Natural killer cell (primary cell): ENCODE data around the gene SIK3. TPM values are rescaled to one million over a fixed set of nuclear protein-coding genes. Genes with fewer than 3 reads are reported as not detected.

Experiments used
- ATAC-seq, 3 donors: fragments of 150-1000 bp in 2 of 3; fragments of 200-7000 bp in 1 of 3; cut with Tn5 transposase; 1 replicate in 1 of 3; 2 replicates in 2 of 3; pipeline ENCODE4 v1.10.0; 2021; ENCODE audit warnings: mild to moderate bottlenecking in 2 of 3, moderate library complexity in 2 of 3
- DNase-seq, 2 donors: peaks; one replicate each; pipeline versions ENCODE4 v3.0.0 to v3.0.0-alpha.2; 2013 to 2021; ENCODE audit warnings: mixed read lengths in 1 of 2
- H3K27ac ChIP-seq: one replicate; pipeline ENCODE4 v1.5.1; 2013; ENCODE audit warnings: mild to moderate bottlenecking, low read length
- H3K27me3 ChIP-seq: one replicate; pipeline ENCODE4 v1.6.1; 2013; ENCODE audit warnings: low read length; ENCODE audit not compliant: control insufficient read depth, insufficient read depth
- H3K36me3 ChIP-seq: one replicate; pipeline ENCODE4 v1.6.1; 2013; ENCODE audit warnings: low read length; ENCODE audit not compliant: control insufficient read depth, insufficient read depth
- H3K4me1 ChIP-seq: one replicate; pipeline ENCODE4 v1.6.1; 2013; ENCODE audit warnings: low read length; ENCODE audit not compliant: control insufficient read depth, insufficient read depth
- H3K4me3 ChIP-seq: one replicate; pipeline ENCODE4 v1.5.1; 2013; ENCODE audit warnings: low read length
- H3K9me3 ChIP-seq: one replicate; pipeline ENCODE4 v1.6.1; 2013; ENCODE audit warnings: low read length; ENCODE audit not compliant: control insufficient read depth, insufficient read depth
- H3K27ac Mint-ChIP-seq, 2 donors: one replicate each; pipeline ENCODE4 v1.8.0; 2022; ENCODE audit warnings: mild to moderate bottlenecking in 2 of 2, mixed read lengths in 2 of 2, moderate library complexity in 1 of 2
- H3K27me3 Mint-ChIP-seq, 2 donors: one replicate each; pipeline ENCODE4 v1.8.0; 2022; ENCODE audit warnings: low read depth in 2 of 2, mixed read lengths in 2 of 2
- H3K36me3 Mint-ChIP-seq: one replicate; pipeline ENCODE4 v1.8.0; 2022; ENCODE audit warnings: mixed read lengths
- H3K4me1 Mint-ChIP-seq, 2 donors: one replicate each; pipeline ENCODE4 v1.8.0; 2022; ENCODE audit warnings: mixed read lengths in 2 of 2
- H3K4me3 Mint-ChIP-seq: one replicate; pipeline ENCODE4 v1.8.0; 2022; ENCODE audit warnings: mild to moderate bottlenecking, moderate library complexity, mixed read lengths
- H3K9me3 Mint-ChIP-seq, 2 donors: one replicate each; pipeline ENCODE4 v1.8.0; 2022; ENCODE audit warnings: mixed read lengths in 2 of 2
- CTCF ChIP-seq: fragments of 200-600 bp; IDR thresholded peaks from one replicate; pipeline ENCODE4 v1.8.0; 2022; ENCODE audit warnings: antibody characterized with exemption
- WGBS: methylation state at CpG from one replicate; pipeline ENCODE4 v1.1.7; 2013; ENCODE audit warnings: missing lambda C conversion rate; ENCODE audit not compliant: insufficient coverage; 5-methylcytosine and 5-hydroxymethylcytosine counted together
- intact Hi-C: fragments of 100-400 bp; cut with micrococcal nuclease; formaldehyde crosslinking; loops from one replicate; pipeline ENCODE4 v1.14.2; 2022
- total RNA-seq, 4 donors: library from RNA; stranded (reverse); fragments of 120-200 nt in 1 of 4; gene quantifications; one replicate each; pipeline versions ENCODE4 v1.2.3 to v1.2.4, GENCODE V29; 2013 to 2022

Gene SIK3
- total RNA-seq, 3 donors from 2014 or later (not counting 1 experiment from before 2014, with no cell fraction given): 71.6 to 120 (median 119) TPM

- no peak overlapping the region for H3K4me3 Mint-ChIP-seq
- no peak overlapping the region for H3K27ac ChIP-seq
Measured at GRCh38 chr11:116989184-116989583, 109.0 kb downstream of the SIK3 start.

GRCh38 chr11:116986521-116987105 is 111.6 kb downstream of the SIK3 start:
- no peaks in the 10 kb centered on the region for H3K36me3 Mint-ChIP-seq
- peak overlapping the region; percentile 70 for H3K27ac ChIP-seq
- H3K27me3 Mint-ChIP-seq: no peaks in the 10 kb centered on the region
- peaks cover 57 to 72% of the 10 kb centered on the region in 2 donors for H3K4me1 Mint-ChIP-seq
- H3K27me3 ChIP-seq: no peaks in the 10 kb centered on the region
- no peak for TF ChIP-seq CTCF
- WGBS: 59% methylated on average over 1 of the region's 2 CpGs
- ATAC-seq (peak in 2 of 3 donors; percentile 74 to 80), DNase-seq (peak in 1 of 2 donors; percentile 37)
- peak overlapping the region in 1 of 2 donors; percentile 80 for H3K27ac Mint-ChIP-seq
- no peaks in the 10 kb centered on the region for H3K9me3 ChIP-seq
- H3K4me3 ChIP-seq: no peak overlapping the region
- peaks cover 29% of the 10 kb centered on the region for H3K4me1 ChIP-seq
- H3K4me3 Mint-ChIP-seq: peak overlapping the region; percentile 14
- H3K9me3 Mint-ChIP-seq: no peaks in the 10 kb centered on the region
- H3K36me3 ChIP-seq: no peaks in the 10 kb centered on the region
- intact Hi-C loops: no loop called here

More at GRCh38 chr11:116989184-116989583, 109.0 kb downstream of the SIK3 start:
- intact Hi-C loops: no loop called here
- ATAC-seq (no peak), DNase-seq (no peak)
- WGBS: 53% methylated on average over 4 of the region's 4 CpGs
- Mint-ChIP-seq H3K27ac (peak overlapping the region in 1 of 2 donors; percentile 12), H3K9me3 (no peaks in the 10 kb centered on the region), H3K36me3 (no peaks in the 10 kb centered on the region), H3K4me1 (peaks cover 70 to 80% of the 10 kb centered on the region in 2 donors), H3K27me3 (no peaks in the 10 kb centered on the region)
- no peak overlapping the region for H3K4me3 ChIP-seq
- no peak for TF ChIP-seq CTCF
- H3K36me3 ChIP-seq: no peaks in the 10 kb centered on the region
- peaks cover 25% of the 10 kb centered on the region for H3K4me1 ChIP-seq
- no peaks in the 10 kb centered on the region for H3K27me3 ChIP-seq
- H3K9me3 ChIP-seq: no peaks in the 10 kb centered on the region

GRCh38 chr11:116984589-116984988 is 113.6 kb downstream of the SIK3 start:
- Histone ChIP-seq H3K27me3 (no peaks in the 10 kb centered on the region), H3K27ac (no peak overlapping the region), H3K9me3 (no peaks in the 10 kb centered on the region), H3K36me3 (no peaks in the 10 kb centered on the region), H3K4me3 (no peak overlapping the region), H3K4me1 (peaks cover 42% of the 10 kb centered on the region)
- DNase-seq: no peak
- no peak for ATAC-seq
- H3K9me3 Mint-ChIP-seq: no peaks in the 10 kb centered on the region
- no peak for TF ChIP-seq CTCF
- 89% methylated on average over 4 of the region's 6 CpGs for WGBS
- H3K4me1 Mint-ChIP-seq: peaks cover 63 to 76% of the 10 kb centered on the region in 2 donors
- no peaks in the 10 kb centered on the region for H3K27me3 Mint-ChIP-seq
- H3K36me3 Mint-ChIP-seq: no peaks in the 10 kb centered on the region
- no peak overlapping the region for H3K4me3 Mint-ChIP-seq
- H3K27ac Mint-ChIP-seq: peak overlapping the region; percentile 58 to 80
- intact Hi-C loops: no loop called here

GRCh38 chr11:116984186-116984585 is 114.0 kb downstream of the SIK3 start:
- H3K9me3 ChIP-seq: no peaks in the 10 kb centered on the region
- H3K4me3 ChIP-seq: no peak overlapping the region
- no peak for DNase-seq
- TF ChIP-seq CTCF: no peak
- H3K36me3 Mint-ChIP-seq: no peaks in the 10 kb centered on the region
- H3K27ac ChIP-seq: no peak overlapping the region
- 85% methylated on average over 4 of the region's 4 CpGs for WGBS
- H3K36me3 ChIP-seq: no peaks in the 10 kb centered on the region
- peaks cover 62 to 76% of the 10 kb centered on the region in 2 donors for H3K4me1 Mint-ChIP-seq
- H3K4me3 Mint-ChIP-seq: no peak overlapping the region
- no peak for ATAC-seq
- no peaks in the 10 kb centered on the region for H3K27me3 ChIP-seq
- intact Hi-C loops: no loop called here
- peak overlapping the region in 1 of 2 donors; percentile 80 for H3K27ac Mint-ChIP-seq
- no peaks in the 10 kb centered on the region for H3K27me3 Mint-ChIP-seq
- H3K4me1 ChIP-seq: peaks cover 45% of the 10 kb centered on the region
- no peaks in the 10 kb centered on the region for H3K9me3 Mint-ChIP-seq
